GM19193 (cell line): Measurements from ENCODE around the gene AIFM2.

Experiments
- POLR2A ChIP-seq: IDR thresholded peaks from 4 replicates; pipeline ENCODE4 v1.6.1; 2011; ENCODE audit not compliant: insufficient read depth, insufficient read length; ENCODE audit errors: extremely low read depth

The AIFM2 gene

GRCh38 chr10:70093335-70093944 is 39.2 kb downstream of the AIFM2 start:
- TF ChIP-seq POLR2A, result no peak

GRCh38 chr10:70092389-70092718 is 40.3 kb downstream of the AIFM2 start:
- no peak for TF ChIP-seq POLR2A

- TF ChIP-seq POLR2A, result no peak
Measured at GRCh38 chr10:70090951-70091350, 41.7 kb downstream of the AIFM2 start.

GRCh38 chr10:70090013-70090412 is 42.6 kb downstream of the AIFM2 start:
- no peak for TF ChIP-seq POLR2A

- no peak for TF ChIP-seq POLR2A
Measured at GRCh38 chr10:70088308-70088698, 44.3 kb downstream of the AIFM2 start.

GRCh38 chr10:70087616-70088307 is 44.9 kb downstream of the AIFM2 start:
- no peak for TF ChIP-seq POLR2A

GRCh38 chr10:70085975-70086613 is 46.5 kb downstream of the AIFM2 start:
- TF ChIP-seq POLR2A, result no peak

- TF ChIP-seq POLR2A, result no peak
Measured at GRCh38 chr10:70084189-70084588, 48.4 kb downstream of the AIFM2 start.

- TF ChIP-seq POLR2A, result no peak
Measured at GRCh38 chr10:70078937-70079336, 53.7 kb downstream of the AIFM2 start.

- TF ChIP-seq POLR2A, result no peak
Measured at GRCh38 chr10:70078329-70078728, 54.3 kb downstream of the AIFM2 start.

GRCh38 chr10:70074971-70075370 is 57.7 kb downstream of the AIFM2 start:
- no peak for TF ChIP-seq POLR2A

GRCh38 chr10:70074165-70074564 is 58.5 kb downstream of the AIFM2 start:
- TF ChIP-seq POLR2A, result no peak

- TF ChIP-seq POLR2A, result no peak
Measured at GRCh38 chr10:70070834-70071233, 61.8 kb downstream of the AIFM2 start.

GRCh38 chr10:70069346-70069745 is 63.3 kb downstream of the AIFM2 start:
- no peak for TF ChIP-seq POLR2A

GRCh38 chr10:70068925-70069324 is 63.7 kb downstream of the AIFM2 start:
- no peak for TF ChIP-seq POLR2A

GRCh38 chr10:70067586-70067985 is 65.0 kb downstream of the AIFM2 start:
- TF ChIP-seq POLR2A, result no peak

GRCh38 chr10:70066190-70066589 is 66.4 kb downstream of the AIFM2 start:
- no peak for TF ChIP-seq POLR2A

GRCh38 chr10:70064486-70064885 is 68.1 kb downstream of the AIFM2 start:
- no peak for TF ChIP-seq POLR2A
